AG04450 (cell line): ENCODE measurements around the gene ERFL. TPM values are rescaled to one million over a fixed set of nuclear protein-coding genes. Genes with fewer than 3 reads are reported as not detected.
"Not testable (repeated sequence)": the region's sequence is repeated elsewhere in the genome, so short reads cannot be mapped to it uniquely, and the experiment has no call there.

ENCODE experiments used
- CTCF ChIA-PET: fragments of 300-600, 350-600 bp; formaldehyde crosslinking; extraction: SDS; loops from one replicate; lab custom pipeline; 2022; ENCODE audit warnings: antibody characterized with exemption, inconsistent platforms; lab: Charles Lee
- POLR2A ChIA-PET: fragments of 350-600 bp; formaldehyde crosslinking; extraction: SDS; loops from one replicate; lab custom pipeline; 2021; ENCODE audit warnings: antibody characterized with exemption, inconsistent platforms; lab: Yijun Ruan, JAX
- DNase-seq: peaks from one replicate; pipeline ENCODE4 v3.0.0-alpha.2; 2011; ENCODE audit warnings: low read depth, low spot score
- H3K27ac ChIP-seq: one replicate; pipeline ENCODE4 v1.5.1; 2012; ENCODE audit warnings: low read depth, low read length, control low read depth
- H3K27me3 ChIP-seq: one replicate; pipeline ENCODE4 v1.6.0; 2012; ENCODE audit warnings: low read length; ENCODE audit not compliant: control insufficient read depth, insufficient read depth
- H3K4me3 ChIP-seq: 2 replicates; pipeline ENCODE4 v1.5.1; 2011; ENCODE audit warnings: mild to moderate bottlenecking, low read depth, low read length, control low read depth
- H3K9me3 ChIP-seq: 2 replicates; pipeline ENCODE4 v1.5.1; 2012; ENCODE audit warnings: low read length; ENCODE audit not compliant: control insufficient read depth, insufficient read depth
- CTCF ChIP-seq: IDR thresholded peaks from 2 replicates; pipeline ENCODE4 v1.5.1; 2011; ENCODE audit warnings: low read depth, low read length, control low read depth, inconsistent platforms
- polyA plus RNA-seq: library from polyadenylated mRNA; depleted of rRNA; stranded (reverse); fragments of >200 nt; gene quantifications from 2 replicates; pipeline ENCODE4 v1.2.3, GENCODE V29; 2011

Gene ERFL
- polyA plus RNA-seq, 1 experiment, result not detected

GRCh38 chr19:41915776-41916414 is 12.4 kb downstream of the ERFL start:
- POLR2A ChIA-PET, result no interaction called here

GRCh38 chr19:41915021-41915775 is 13.1 kb downstream of the ERFL start:
- no peak for DNase-seq
- no peaks in the 10 kb centered on the region; the same call in none of the 2 replicates for H3K9me3 ChIP-seq
- TF ChIP-seq CTCF, result no peak
- ChIA-PET POLR2A (no interaction called here), CTCF (no interaction called here)
- H3K27me3 ChIP-seq, result peaks cover 72% of the 10 kb centered on the region
- H3K27ac ChIP-seq, result no peak overlapping the region
- no peak overlapping the region for H3K4me3 ChIP-seq

More at GRCh38 chr19:41915776-41916414, 12.4 kb downstream of the ERFL start:
- Histone ChIP-seq H3K27ac (no peak overlapping the region), H3K4me3 (no peak overlapping the region), H3K9me3 (peaks cover 3% of the 10 kb centered on the region), H3K27me3 (peaks cover 77% of the 10 kb centered on the region)
- TF ChIP-seq CTCF, result no peak
- no peak for DNase-seq
- CTCF ChIA-PET, result no interaction called here

- H3K4me3 ChIP-seq, POLR2A ChIA-PET, H3K9me3 ChIP-seq, H3K27ac ChIP-seq, CTCF ChIA-PET, DNase-seq: not testable (repeated sequence)
- peaks cover 74% of the 10 kb centered on the region for H3K27me3 ChIP-seq
Observed at GRCh38 chr19:41914424-41914834, 13.8 kb downstream of the ERFL start.

GRCh38 chr19:41913538-41914423 is 14.5 kb downstream of the ERFL start:
- POLR2A ChIA-PET, result no interaction called here

More at GRCh38 chr19:41913538-41914423, 14.5 kb downstream of the ERFL start:
- TF ChIP-seq CTCF, result no peak
- Histone ChIP-seq H3K27ac (no peak overlapping the region), H3K4me3 (no peak overlapping the region), H3K27me3 (peaks cover 74% of the 10 kb centered on the region), H3K9me3 (no peaks in the 10 kb centered on the region; the same call in 1 of the 2 replicates)
- DNase-seq, result no peak
- CTCF ChIA-PET, result no interaction called here
